Keratinocyte (primary cell): ENCODE data around the gene LMTK2. TPM values are rescaled to one million over a fixed set of nuclear protein-coding genes. Genes with fewer than 3 reads are reported as not detected.

Experiments
- DNase-seq: peaks from one replicate; pipeline ENCODE4 v3.0.0-alpha.2; 2011; ENCODE audit warnings: low read depth, missing footprints, low spot score
- FAIRE-seq: peaks from 2 replicates; lab custom pipeline; 2011; peaks lifted over from hg19 to GRCh38; lab: Jason Lieb, UNC
- H2AFZ ChIP-seq: 2 replicates; pipeline ENCODE4 v1.6.0; 2012; ENCODE audit warnings: low read length, control low read depth, inconsistent platforms; ENCODE audit not compliant: control insufficient read depth
- H3K27ac ChIP-seq: 2 replicates; pipeline ENCODE4 v1.5.1; 2011; ENCODE audit warnings: low read length; ENCODE audit not compliant: control insufficient read depth, insufficient read depth
- H3K27me3 ChIP-seq: 3 replicates; pipeline ENCODE4 v1.6.0; 2011; ENCODE audit warnings: low read length; ENCODE audit not compliant: control insufficient read depth, insufficient read depth; ENCODE audit errors: extremely low read depth
- H3K36me3 ChIP-seq, 2 experiments: 2 replicates in 1 of 2; 3 replicates in 1 of 2; pipeline ENCODE4 v1.5.1; 2011; ENCODE audit warnings: low read length in 2 of 2, mild to moderate bottlenecking in 1 of 2; ENCODE audit not compliant: control insufficient read depth in 2 of 2, insufficient read depth in 2 of 2; ENCODE audit errors: extremely low read depth in 1 of 2
- H3K4me1 ChIP-seq: 3 replicates; pipeline ENCODE4 v1.5.1; 2011; ENCODE audit warnings: low read length; ENCODE audit not compliant: control insufficient read depth, insufficient read depth; ENCODE audit errors: extremely low read depth
- H3K4me2 ChIP-seq: 3 replicates; pipeline ENCODE4 v1.6.0; 2011; ENCODE audit warnings: low read depth, low read length; ENCODE audit not compliant: control insufficient read depth, insufficient read depth; ENCODE audit errors: extremely low read depth
- H3K4me3 ChIP-seq, 3 experiments: fragments of 200-600 bp in 1 of 3; sonication (generic) in 1 of 3; 2 replicates in 2 of 3; 3 replicates in 1 of 3; pipeline ENCODE4 v1.5.1; 2011 to 2016; ENCODE audit warnings: low read length in 3 of 3, mild to moderate bottlenecking in 3 of 3, control low read depth in 2 of 3, inconsistent platforms in 1 of 3, low read depth in 1 of 3, mixed read lengths in 1 of 3, mixed run types in 1 of 3, moderate library complexity in 1 of 3; ENCODE audit not compliant: control insufficient read depth in 2 of 3, insufficient read depth in 2 of 3; ENCODE audit errors: extremely low read depth in 1 of 3
- H3K79me2 ChIP-seq: 2 replicates; pipeline ENCODE4 v1.6.0; 2012; ENCODE audit warnings: low read length; ENCODE audit not compliant: control insufficient read depth, insufficient read depth
- H3K9ac ChIP-seq: 3 replicates; pipeline ENCODE4 v1.6.0; 2011; ENCODE audit warnings: low read length; ENCODE audit not compliant: control insufficient read depth, insufficient read depth; ENCODE audit errors: extremely low read depth
- H3K9me1 ChIP-seq: 3 replicates; pipeline ENCODE4 v1.6.0; 2011; ENCODE audit warnings: low read length; ENCODE audit not compliant: control insufficient read depth, insufficient read depth; ENCODE audit errors: extremely low read depth
- H3K9me3 ChIP-seq: 2 replicates; pipeline ENCODE4 v1.5.1; 2012; ENCODE audit warnings: low read depth, low read length; ENCODE audit not compliant: control insufficient read depth
- H4K20me1 ChIP-seq: 3 replicates; pipeline ENCODE4 v1.6.0; 2011; ENCODE audit warnings: low read length; ENCODE audit not compliant: control insufficient read depth, insufficient read depth; ENCODE audit errors: extremely low read depth
- CTCF ChIP-seq, 3 experiments: IDR thresholded peaks in 1 of 3; conservative IDR thresholded peaks in 1 of 3; optimal IDR thresholded peaks in 1 of 3; 2 replicates in 2 of 3; 3 replicates in 1 of 3; pipeline versions ENCODE3 to v1.5.1; 2011; ENCODE audit warnings: low read length in 3 of 3, mild to moderate bottlenecking in 3 of 3, moderate library complexity in 2 of 3, control low read depth in 1 of 3, inconsistent platforms in 1 of 3; ENCODE audit not compliant: insufficient read depth in 2 of 3; ENCODE audit errors: extremely low read depth in 1 of 3
- EZH2 ChIP-seq: IDR thresholded peaks from one replicate; pipeline ENCODE4 v1.6.1; 2012; ENCODE audit warnings: inconsistent platforms, mild to moderate bottlenecking, low read length, moderate library complexity
- dilution Hi-C: fragments of 300-500 bp; cut with MboI; formaldehyde crosslinking; loops from one replicate; pipeline ENCODE4 v1.7.0; 2020; ENCODE audit warnings: low sequenced_read_pairs; ENCODE audit not compliant: extremely low pct_ligation_motif_present
- polyA plus RNA-seq, 5 experiments: library from polyadenylated mRNA; depleted of rRNA in 3 of 5; stranded (reverse) in 3 of 5; stranded (forward) in 1 of 5; unstranded in 1 of 5; fragments of >200 nt; gene quantifications; 1 replicate in 1 of 5; 2 replicates in 3 of 5; 3 replicates in 1 of 5; pipeline versions ENCODE4 v1.2.1 to v1.2.3, GENCODE V29; 2011 to 2012; ENCODE audit warnings: missing spikeins in 2 of 5, low read depth in 1 of 5, low replicate concordance in 1 of 5

The LMTK2 gene
- polyA plus RNA-seq, 1 donor (not counting 4 experiments of a cell fraction or from before 2014, with no cell fraction given), result 6.6 TPM

- H3K36me3 ChIP-seq, result peaks cover 7 to 9% of the 10 kb centered on the region in 2 experiments
- dilution Hi-C loops, result no loop called here
- peak in 2 of 3 experiments; percentile 11 to 13 for TF ChIP-seq CTCF (optimal IDR thresholded peaks at IDR 0.05 in 1 of 3, IDR thresholded peaks at IDR 0.05 in 1 of 3, conservative IDR thresholded peaks at IDR 0.05 in 1 of 3; ENCODE audit: extremely low read depth in 1 of 3, insufficient read depth in 2 of 3, low read length in 3 of 3)
- no peak for TF ChIP-seq EZH2
- no peaks in the 10 kb centered on the region for H4K20me1 ChIP-seq
- no peaks in the 10 kb centered on the region for H3K9me1 ChIP-seq
- H3K4me2 ChIP-seq, result no peak overlapping the region
- no peak for DNase-seq
- no peaks in the 10 kb centered on the region for H3K79me2 ChIP-seq
- H3K4me3 ChIP-seq, result no peak overlapping the region
- H3K9ac ChIP-seq, result no peak overlapping the region
- no peaks in the 10 kb centered on the region for H3K9me3 ChIP-seq
- no peak for FAIRE-seq
- H3K27me3 ChIP-seq, result no peaks in the 10 kb centered on the region
- no peak overlapping the region for H2AFZ ChIP-seq
- H3K4me1 ChIP-seq, result peaks cover 16% of the 10 kb centered on the region
- no peak overlapping the region for H3K27ac ChIP-seq
Observed at GRCh38 chr7:98174334-98175259, 67.9 kb downstream of the LMTK2 start.

- Histone ChIP-seq H3K36me3 (peaks cover 7 to 11% of the 10 kb centered on the region in 2 experiments), H3K4me1 (peaks cover 16% of the 10 kb centered on the region), H3K9me3 (no peaks in the 10 kb centered on the region), H3K9ac (no peak overlapping the region), H3K4me3 (no peak overlapping the region), H3K27ac (no peak overlapping the region), H3K4me2 (no peak overlapping the region), H4K20me1 (no peaks in the 10 kb centered on the region), H2AFZ (no peak overlapping the region), H3K9me1 (no peaks in the 10 kb centered on the region), H3K79me2 (no peaks in the 10 kb centered on the region), H3K27me3 (no peaks in the 10 kb centered on the region)
- no peak for TF ChIP-seq EZH2
- TF ChIP-seq CTCF (optimal IDR thresholded peaks at IDR 0.05 in 1 of 3, IDR thresholded peaks at IDR 0.05 in 1 of 3, conservative IDR thresholded peaks at IDR 0.05 in 1 of 3; ENCODE audit: extremely low read depth in 1 of 3, insufficient read depth in 2 of 3, low read length in 3 of 3), result no peak
- dilution Hi-C loops, result no loop called here
- no peak for DNase-seq
- peak; percentile 43 for FAIRE-seq
Observed at GRCh38 chr7:98175260-98175940, 68.7 kb downstream of the LMTK2 start.
